WI38 (cell line): ENCODE measurements around the gene AFTPH.

Source experiments
- H3K4me3 ChIP-seq: 2 replicates; pipeline ENCODE4 v1.5.1; 2011; ENCODE audit warnings: low read depth, mild to moderate bottlenecking, control low read depth, low read length
- TF ChIP-seq, protein P1 (sequence below): IDR thresholded peaks from 2 replicates; pipeline ENCODE4 v1.5.1; 2012; ENCODE audit warnings: low read depth, mild to moderate bottlenecking, control low read depth, low read length

AFTPH gene

GRCh38 chr2:64634345-64635267 lies 110.5 kb downstream of the AFTPH start:
- no peak overlapping the region for H3K4me3 ChIP-seq
- TF ChIP-seq, protein P1, sequence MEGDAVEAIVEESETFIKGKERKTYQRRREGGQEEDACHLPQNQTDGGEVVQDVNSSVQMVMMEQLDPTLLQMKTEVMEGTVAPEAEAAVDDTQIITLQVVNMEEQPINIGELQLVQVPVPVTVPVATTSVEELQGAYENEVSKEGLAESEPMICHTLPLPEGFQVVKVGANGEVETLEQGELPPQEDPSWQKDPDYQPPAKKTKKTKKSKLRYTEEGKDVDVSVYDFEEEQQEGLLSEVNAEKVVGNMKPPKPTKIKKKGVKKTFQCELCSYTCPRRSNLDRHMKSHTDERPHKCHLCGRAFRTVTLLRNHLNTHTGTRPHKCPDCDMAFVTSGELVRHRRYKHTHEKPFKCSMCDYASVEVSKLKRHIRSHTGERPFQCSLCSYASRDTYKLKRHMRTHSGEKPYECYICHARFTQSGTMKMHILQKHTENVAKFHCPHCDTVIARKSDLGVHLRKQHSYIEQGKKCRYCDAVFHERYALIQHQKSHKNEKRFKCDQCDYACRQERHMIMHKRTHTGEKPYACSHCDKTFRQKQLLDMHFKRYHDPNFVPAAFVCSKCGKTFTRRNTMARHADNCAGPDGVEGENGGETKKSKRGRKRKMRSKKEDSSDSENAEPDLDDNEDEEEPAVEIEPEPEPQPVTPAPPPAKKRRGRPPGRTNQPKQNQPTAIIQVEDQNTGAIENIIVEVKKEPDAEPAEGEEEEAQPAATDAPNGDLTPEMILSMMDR, result no peak

- H3K4me3 ChIP-seq, result no peak overlapping the region
- TF ChIP-seq, protein P1, result no peak
Observed at GRCh38 chr2:64635976-64636911, 112.1 kb downstream of the AFTPH start.

- TF ChIP-seq, protein P1, result no peak
- H3K4me3 ChIP-seq, result no peak overlapping the region
Observed at GRCh38 chr2:64637000-64637635, 113.0 kb downstream of the AFTPH start.

- H3K4me3 ChIP-seq, result no peak overlapping the region
- TF ChIP-seq, protein P1, result no peak
Observed at GRCh38 chr2:64637931-64638330, 113.8 kb downstream of the AFTPH start.

DNA sequence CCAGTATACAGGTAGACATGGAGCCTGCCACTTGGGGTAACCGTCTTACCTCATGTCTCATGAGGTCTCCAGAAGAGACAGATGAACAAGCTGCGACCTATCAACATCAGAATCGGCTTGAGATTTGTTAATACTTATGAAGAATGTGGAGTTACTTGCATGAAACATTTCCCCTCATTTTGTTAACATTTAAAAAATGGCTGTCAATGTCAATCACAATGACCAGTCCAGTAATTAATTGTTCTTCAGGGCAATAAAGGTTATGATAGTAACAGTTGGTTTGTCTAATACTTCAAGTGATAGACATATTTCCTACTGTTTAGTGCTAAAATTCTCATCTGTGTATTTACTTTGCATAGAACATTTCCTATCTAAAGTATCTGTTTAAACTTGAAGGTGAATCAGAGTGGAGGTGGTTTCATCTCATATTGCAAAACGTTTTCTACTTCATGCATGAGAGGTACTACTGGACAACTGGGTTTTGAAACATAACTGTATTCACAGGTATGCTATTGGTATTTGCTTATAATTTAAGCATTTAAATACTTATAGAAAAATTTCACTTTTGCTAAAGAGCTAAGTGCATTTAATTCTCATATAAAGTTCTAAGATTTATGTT lies 114.5 kb downstream of the AFTPH start:
- no peak overlapping the region for H3K4me3 ChIP-seq

DNA sequence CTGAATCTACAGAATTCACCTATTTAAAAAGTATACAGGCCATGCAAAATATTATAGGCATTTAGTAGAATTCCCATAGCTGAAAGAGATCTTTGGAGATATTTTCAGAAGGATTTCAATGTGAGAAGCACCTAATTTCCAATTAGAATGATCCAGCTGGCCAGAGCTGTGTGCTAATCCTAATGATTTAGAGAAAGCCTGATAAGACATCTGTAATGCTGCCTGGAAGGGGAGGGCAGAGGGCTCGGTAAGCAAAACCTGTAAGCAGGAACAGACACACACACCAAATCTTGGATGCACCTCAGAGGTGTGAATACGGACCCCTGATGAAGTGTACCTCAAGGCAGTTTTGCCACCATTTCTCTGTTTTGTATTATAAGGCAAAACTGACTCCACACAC lies 115.6 kb downstream of the AFTPH start:
- H3K4me3 ChIP-seq, result no peak overlapping the region
- TF ChIP-seq, protein P1, result no peak

More for the DNA sequence above, 114.5 kb downstream of the AFTPH start:
- TF ChIP-seq, protein P1, result no peak
